ENCODE data around the gene MED4. TPM values are rescaled to one million over a fixed set of nuclear protein-coding genes. Genes with fewer than 3 reads are reported as not detected.

The MED4 gene
- total RNA-seq, 1 experiment from 2014 or later = 46.9 TPM

DNA sequence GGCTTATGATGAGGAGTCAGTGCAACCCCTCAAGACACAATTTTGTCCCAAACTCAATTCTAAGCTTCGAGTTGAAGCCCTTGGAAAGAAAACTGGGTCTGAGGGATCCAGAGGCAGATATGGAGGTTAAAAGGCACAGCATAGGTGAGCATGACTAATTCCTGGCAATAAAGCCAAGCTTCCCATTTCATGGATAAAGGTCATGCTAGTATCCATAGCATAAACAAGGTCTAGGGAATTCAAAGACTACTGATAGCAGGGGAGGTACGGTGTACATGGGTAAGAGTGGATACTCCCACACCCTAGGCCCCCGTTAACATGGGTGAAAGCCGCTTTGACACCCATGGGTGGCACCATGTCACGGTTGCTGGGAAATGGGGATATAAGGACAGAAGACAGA lies 24.0 kb downstream of the MED4 start:
- H3K27me3 ChIP-seq (ENCODE audit: insufficient read depth, low read length) = no peaks in the 10 kb centered on the region
- intact Hi-C loops (cut with micrococcal nuclease) = no loop called here
- peaks cover 22 to 83% of the 10 kb centered on the region in 2 experiments for H3K36me3 ChIP-seq (ENCODE audit: control insufficient read depth in 1 of 2, insufficient read depth in 2 of 2, low read length in 2 of 2)

More for the DNA sequence above, 24.0 kb downstream of the MED4 start:
- H4K20me1 ChIP-seq (ENCODE audit: insufficient read depth) = no peaks in the 10 kb centered on the region
- DNase-seq (ENCODE audit: low read depth, low spot score) = no peak
- H3K9me3 ChIP-seq (ENCODE audit: control insufficient read depth in 1 of 2, insufficient read depth in 1 of 2, low read depth in 1 of 2, low read length in 2 of 2) = peaks cover 15 to 18% of the 10 kb centered on the region in 2 experiments; a peak in 3 of 4 replicates
- ChIA-PET RAD21 (ENCODE audit: low non-redundant PET in 1 of 2, low total read pairs in 2 of 2, uncharacterized antibody in 2 of 2, unreplicated experiment in 2 of 2) (no interaction called here), POLR2A (no interaction called here), CTCF (no interaction called here)
- no peak overlapping the region for H3K27ac ChIP-seq (ENCODE audit: low read depth, low read length)
- no peaks in the 10 kb centered on the region; the same call in 1 of the 2 replicates for H3K79me2 ChIP-seq (ENCODE audit: insufficient read depth, low read length)
- BruUV-seq (replicated peaks) = no TSS peak
- ATAC-seq = no peak
- H3K9ac ChIP-seq (ENCODE audit: low read length) = no peak overlapping the region
- H3K4me1 ChIP-seq (ENCODE audit: control insufficient read depth in 1 of 2, insufficient read depth in 2 of 2, low read length in 2 of 2) = peaks cover 4 to 15% of the 10 kb centered on the region in 2 experiments; a peak in 3 of 4 replicates
- H3K4me3 ChIP-seq (replicated peaks in 1 of 2; ENCODE audit: low read depth in 1 of 2, low read length in 2 of 2) = no peak overlapping the region
- H3K4me2 ChIP-seq (ENCODE audit: low read length) = no peak overlapping the region
- no peaks in the 10 kb centered on the region for H3K9me2 ChIP-seq (ENCODE audit: insufficient read depth)
- no peak overlapping the region for H2AFZ ChIP-seq (ENCODE audit: low read depth, low read length, poor library complexity, severe bottlenecking)
- TF ChIP-seq, protein P1, sequence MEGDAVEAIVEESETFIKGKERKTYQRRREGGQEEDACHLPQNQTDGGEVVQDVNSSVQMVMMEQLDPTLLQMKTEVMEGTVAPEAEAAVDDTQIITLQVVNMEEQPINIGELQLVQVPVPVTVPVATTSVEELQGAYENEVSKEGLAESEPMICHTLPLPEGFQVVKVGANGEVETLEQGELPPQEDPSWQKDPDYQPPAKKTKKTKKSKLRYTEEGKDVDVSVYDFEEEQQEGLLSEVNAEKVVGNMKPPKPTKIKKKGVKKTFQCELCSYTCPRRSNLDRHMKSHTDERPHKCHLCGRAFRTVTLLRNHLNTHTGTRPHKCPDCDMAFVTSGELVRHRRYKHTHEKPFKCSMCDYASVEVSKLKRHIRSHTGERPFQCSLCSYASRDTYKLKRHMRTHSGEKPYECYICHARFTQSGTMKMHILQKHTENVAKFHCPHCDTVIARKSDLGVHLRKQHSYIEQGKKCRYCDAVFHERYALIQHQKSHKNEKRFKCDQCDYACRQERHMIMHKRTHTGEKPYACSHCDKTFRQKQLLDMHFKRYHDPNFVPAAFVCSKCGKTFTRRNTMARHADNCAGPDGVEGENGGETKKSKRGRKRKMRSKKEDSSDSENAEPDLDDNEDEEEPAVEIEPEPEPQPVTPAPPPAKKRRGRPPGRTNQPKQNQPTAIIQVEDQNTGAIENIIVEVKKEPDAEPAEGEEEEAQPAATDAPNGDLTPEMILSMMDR (IDR thresholded peaks at IDR 0.05 in 2 of 3, conservative IDR thresholded peaks at IDR 0.05 in 1 of 3; ENCODE audit: borderline replicate concordance in 1 of 3, insufficient read depth in 1 of 3, low read depth in 2 of 3, low read length in 2 of 3) = no peak
- no peak for TF ChIP-seq FOSL1 (IDR thresholded peaks at IDR 0.05; ENCODE audit: low read depth)
- TF ChIP-seq, protein P2, sequence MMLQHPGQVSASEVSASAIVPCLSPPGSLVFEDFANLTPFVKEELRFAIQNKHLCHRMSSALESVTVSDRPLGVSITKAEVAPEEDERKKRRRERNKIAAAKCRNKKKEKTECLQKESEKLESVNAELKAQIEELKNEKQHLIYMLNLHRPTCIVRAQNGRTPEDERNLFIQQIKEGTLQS (IDR thresholded peaks at IDR 0.05) = no peak
- TF ChIP-seq SP1 (IDR thresholded peaks at IDR 0.05; ENCODE audit: low read depth) = no peak
- TF ChIP-seq EZH2 (IDR thresholded peaks at IDR 0.05) = no peak
- no peak for TF ChIP-seq EGR1 (IDR thresholded peaks at IDR 0.05; ENCODE audit: low read depth)
- TF ChIP-seq CBX3 (IDR thresholded peaks at IDR 0.05; ENCODE audit: low read depth) = no peak
- TF ChIP-seq, protein P3, sequence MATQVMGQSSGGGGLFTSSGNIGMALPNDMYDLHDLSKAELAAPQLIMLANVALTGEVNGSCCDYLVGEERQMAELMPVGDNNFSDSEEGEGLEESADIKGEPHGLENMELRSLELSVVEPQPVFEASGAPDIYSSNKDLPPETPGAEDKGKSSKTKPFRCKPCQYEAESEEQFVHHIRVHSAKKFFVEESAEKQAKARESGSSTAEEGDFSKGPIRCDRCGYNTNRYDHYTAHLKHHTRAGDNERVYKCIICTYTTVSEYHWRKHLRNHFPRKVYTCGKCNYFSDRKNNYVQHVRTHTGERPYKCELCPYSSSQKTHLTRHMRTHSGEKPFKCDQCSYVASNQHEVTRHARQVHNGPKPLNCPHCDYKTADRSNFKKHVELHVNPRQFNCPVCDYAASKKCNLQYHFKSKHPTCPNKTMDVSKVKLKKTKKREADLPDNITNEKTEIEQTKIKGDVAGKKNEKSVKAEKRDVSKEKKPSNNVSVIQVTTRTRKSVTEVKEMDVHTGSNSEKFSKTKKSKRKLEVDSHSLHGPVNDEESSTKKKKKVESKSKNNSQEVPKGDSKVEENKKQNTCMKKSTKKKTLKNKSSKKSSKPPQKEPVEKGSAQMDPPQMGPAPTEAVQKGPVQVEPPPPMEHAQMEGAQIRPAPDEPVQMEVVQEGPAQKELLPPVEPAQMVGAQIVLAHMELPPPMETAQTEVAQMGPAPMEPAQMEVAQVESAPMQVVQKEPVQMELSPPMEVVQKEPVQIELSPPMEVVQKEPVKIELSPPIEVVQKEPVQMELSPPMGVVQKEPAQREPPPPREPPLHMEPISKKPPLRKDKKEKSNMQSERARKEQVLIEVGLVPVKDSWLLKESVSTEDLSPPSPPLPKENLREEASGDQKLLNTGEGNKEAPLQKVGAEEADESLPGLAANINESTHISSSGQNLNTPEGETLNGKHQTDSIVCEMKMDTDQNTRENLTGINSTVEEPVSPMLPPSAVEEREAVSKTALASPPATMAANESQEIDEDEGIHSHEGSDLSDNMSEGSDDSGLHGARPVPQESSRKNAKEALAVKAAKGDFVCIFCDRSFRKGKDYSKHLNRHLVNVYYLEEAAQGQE (IDR thresholded peaks at IDR 0.05; ENCODE audit: low read depth) = no peak
- TF ChIP-seq SIN3A (IDR thresholded peaks at IDR 0.05; ENCODE audit: low read depth) = no peak
- TF ChIP-seq CEBPB (IDR thresholded peaks at IDR 0.05; ENCODE audit: low read depth) = no peak
- TF ChIP-seq RAD21 (IDR thresholded peaks at IDR 0.05; ENCODE audit: low read depth) = no peak
- no peak for TF ChIP-seq ZFX (IDR thresholded peaks at IDR 0.05)
- TF ChIP-seq, protein P4, sequence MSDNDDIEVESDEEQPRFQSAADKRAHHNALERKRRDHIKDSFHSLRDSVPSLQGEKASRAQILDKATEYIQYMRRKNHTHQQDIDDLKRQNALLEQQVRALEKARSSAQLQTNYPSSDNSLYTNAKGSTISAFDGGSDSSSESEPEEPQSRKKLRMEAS (IDR thresholded peaks at IDR 0.05) = no peak
- no peak for TF ChIP-seq ZNF274 (IDR thresholded peaks at IDR 0.05; ENCODE audit: low read depth, low read length)
- no peak for TF ChIP-seq POLR2A (IDR thresholded peaks at IDR 0.05; ENCODE audit: borderline replicate concordance, extremely low read depth, insufficient read depth, insufficient read length)
- TF ChIP-seq SRF (IDR thresholded peaks at IDR 0.05; ENCODE audit: low read depth) = no peak
- no peak for TF ChIP-seq TCF7L2 (IDR thresholded peaks at IDR 0.05; ENCODE audit: borderline replicate concordance, extremely low read depth, insufficient read depth, insufficient read length)
- TF ChIP-seq EZH2phosphoT487 (IDR thresholded peaks at IDR 0.05; ENCODE audit: borderline replicate concordance) = no peak
- TF ChIP-seq POLR2AphosphoS5 (IDR thresholded peaks at IDR 0.05; ENCODE audit: low read depth, low read length) = no peak
- TF ChIP-seq, protein P5, sequence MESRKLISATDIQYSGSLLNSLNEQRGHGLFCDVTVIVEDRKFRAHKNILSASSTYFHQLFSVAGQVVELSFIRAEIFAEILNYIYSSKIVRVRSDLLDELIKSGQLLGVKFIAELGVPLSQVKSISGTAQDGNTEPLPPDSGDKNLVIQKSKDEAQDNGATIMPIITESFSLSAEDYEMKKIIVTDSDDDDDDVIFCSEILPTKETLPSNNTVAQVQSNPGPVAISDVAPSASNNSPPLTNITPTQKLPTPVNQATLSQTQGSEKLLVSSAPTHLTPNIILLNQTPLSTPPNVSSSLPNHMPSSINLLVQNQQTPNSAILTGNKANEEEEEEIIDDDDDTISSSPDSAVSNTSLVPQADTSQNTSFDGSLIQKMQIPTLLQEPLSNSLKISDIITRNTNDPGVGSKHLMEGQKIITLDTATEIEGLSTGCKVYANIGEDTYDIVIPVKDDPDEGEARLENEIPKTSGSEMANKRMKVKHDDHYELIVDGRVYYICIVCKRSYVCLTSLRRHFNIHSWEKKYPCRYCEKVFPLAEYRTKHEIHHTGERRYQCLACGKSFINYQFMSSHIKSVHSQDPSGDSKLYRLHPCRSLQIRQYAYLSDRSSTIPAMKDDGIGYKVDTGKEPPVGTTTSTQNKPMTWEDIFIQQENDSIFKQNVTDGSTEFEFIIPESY (IDR thresholded peaks at IDR 0.05; ENCODE audit: extremely low read depth, insufficient replicate concordance, low read length) = no peak

Measured in HCT116 (cell line).